OCI-LY3 (cell line): ENCODE measurements around the gene SLCO2A1.

Source experiments
- H2AFZ ChIP-seq: fragments of 200-600, 300-600 bp; shearing (Covaris generic); 2 replicates; pipeline ENCODE4 v1.6.0; 2014; ENCODE audit warnings: antibody characterized with exemption, low read depth, low read length
- H3K27ac ChIP-seq: fragments of 200-600, 300-600 bp; sonication (generic); 2 replicates; pipeline ENCODE4 v1.5.1; 2014; ENCODE audit warnings: mild to moderate bottlenecking, low read length, moderate library complexity, mixed read lengths
- H3K27me3 ChIP-seq: fragments of 200-600, 300-600 bp; sonication (generic); 2 replicates; pipeline ENCODE4 v1.6.1; 2014; ENCODE audit warnings: low read depth, low read length, mixed read lengths
- H3K36me3 ChIP-seq: fragments of 200-600, 300-600 bp; sonication (generic); replicated peaks from 2 replicates; pipeline ENCODE3; 2014; ENCODE audit warnings: low read depth, low read length, mixed read lengths
- H3K4me1 ChIP-seq: fragments of 300-600, 200-600 bp; sonication (generic); 2 replicates; pipeline ENCODE4 v1.6.1; 2014; ENCODE audit warnings: low read length, mixed read lengths
- H3K4me2 ChIP-seq: fragments of 200-600, 300-600 bp; sonication (generic); 2 replicates; pipeline ENCODE4 v1.6.1; 2014; ENCODE audit warnings: low read length, mixed read lengths
- H3K4me3 ChIP-seq: fragments of 300-600, 200-600 bp; sonication (generic); 2 replicates; pipeline ENCODE4 v1.5.1; 2014; ENCODE audit warnings: antibody characterized with exemption, mild to moderate bottlenecking, low read length, moderate library complexity
- H3K79me2 ChIP-seq: fragments of 300-600, 200-600 bp; shearing (Covaris generic); 2 replicates; pipeline ENCODE4 v1.6.1; 2014; ENCODE audit warnings: mild to moderate bottlenecking, low read length, mixed read lengths
- H3K9ac ChIP-seq: fragments of 300-600, 200-600 bp; shearing (Covaris generic); 2 replicates; pipeline ENCODE4 v1.6.0; 2014; ENCODE audit warnings: mild to moderate bottlenecking, low read length, moderate library complexity
- H3K9me3 ChIP-seq: fragments of 200-600, 300-600 bp; shearing (Covaris generic); 2 replicates; pipeline ENCODE4 v1.6.1; 2014; ENCODE audit warnings: low read length, mixed read lengths; ENCODE audit not compliant: insufficient read depth
- H4K20me1 ChIP-seq: fragments of 200-600, 300-600 bp; sonication (generic); 2 replicates; pipeline ENCODE4 v1.6.1; 2016; ENCODE audit warnings: low read length, mixed read lengths; ENCODE audit not compliant: insufficient read depth
- CTCF ChIP-seq: fragments of 200-600, 300-600 bp; sonication (generic); IDR thresholded peaks from 2 replicates; pipeline ENCODE4 v1.5.1; 2014; ENCODE audit warnings: antibody characterized with exemption, low read length, low read depth
- EZH2phosphoT487 ChIP-seq: fragments of 200-600 bp; shearing (Covaris generic); IDR thresholded peaks from 2 replicates; pipeline ENCODE4 v1.6.1; 2018; ENCODE audit warnings: antibody characterized with exemption, mixed run types, low read depth

Gene SLCO2A1

GRCh38 chr3:133921592-133921991 is 108.1 kb downstream of the SLCO2A1 start:
- Histone ChIP-seq H3K27me3 (peaks cover 28% of the 10 kb centered on the region), H3K9me3 (no peaks in the 10 kb centered on the region), H3K9ac (no peak overlapping the region), H3K79me2 (no peaks in the 10 kb centered on the region), H3K4me2 (no peak overlapping the region), H3K36me3 (no peaks in the 10 kb centered on the region), H2AFZ (no peak overlapping the region), H4K20me1 (no peaks in the 10 kb centered on the region), H3K27ac (no peak overlapping the region), H3K4me1 (no peaks in the 10 kb centered on the region), H3K4me3 (no peak overlapping the region)
- TF ChIP-seq CTCF (no peak), EZH2phosphoT487 (no peak)

- no peak overlapping the region for H2AFZ ChIP-seq
Measured at GRCh38 chr3:133917144-133917543, 112.6 kb downstream of the SLCO2A1 start.

GRCh38 chr3:133915685-133916658 is 113.8 kb downstream of the SLCO2A1 start:
- TF ChIP-seq CTCF: no peak
- TF ChIP-seq EZH2phosphoT487: no peak

More at GRCh38 chr3:133917144-133917543, 112.6 kb downstream of the SLCO2A1 start:
- TF ChIP-seq EZH2phosphoT487 (no peak), CTCF (no peak)
- Histone ChIP-seq H3K27ac (no peak overlapping the region), H3K36me3 (no peaks in the 10 kb centered on the region), H3K4me1 (no peaks in the 10 kb centered on the region), H3K4me3 (no peak overlapping the region), H3K9ac (no peak overlapping the region), H3K79me2 (no peaks in the 10 kb centered on the region), H3K27me3 (peaks cover 45% of the 10 kb centered on the region), H3K9me3 (no peaks in the 10 kb centered on the region), H3K4me2 (no peak overlapping the region), H4K20me1 (no peaks in the 10 kb centered on the region)

DNA sequence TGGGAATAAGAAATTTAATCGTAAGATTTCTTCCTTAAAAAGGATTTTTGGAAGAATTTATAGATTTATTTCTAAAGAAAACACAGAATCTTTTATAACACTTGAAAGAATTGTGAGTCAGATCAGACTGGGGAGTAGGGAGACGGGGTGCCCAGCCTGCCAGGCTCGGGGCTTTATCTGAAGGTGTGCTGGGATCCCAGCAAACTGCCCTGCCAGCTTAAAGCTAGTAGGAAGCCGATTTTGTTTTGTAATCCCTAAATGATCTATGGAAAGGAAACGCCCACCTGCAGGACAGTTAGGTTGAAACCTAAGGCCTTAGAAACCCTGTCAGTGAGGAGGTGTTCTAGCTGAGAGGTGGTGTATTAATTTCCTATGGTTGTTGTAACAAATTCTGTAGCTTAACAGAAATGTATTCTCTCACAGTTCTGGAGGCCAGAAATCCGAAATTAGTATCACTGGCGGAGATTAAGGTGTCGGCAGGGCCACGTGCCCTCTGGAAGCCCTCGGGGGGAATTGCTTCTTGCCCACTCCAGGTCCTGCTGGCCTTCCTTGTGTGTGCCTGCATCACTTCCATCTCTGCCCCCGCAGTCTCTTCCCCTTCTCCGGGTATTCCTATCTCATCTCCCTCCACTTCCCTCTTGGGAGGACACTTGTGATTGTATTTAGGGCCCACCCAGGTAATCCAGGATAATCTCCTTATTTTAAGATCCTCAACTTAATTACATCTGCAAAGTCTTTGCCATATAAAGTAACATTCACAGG is 114.7 kb downstream of the SLCO2A1 start:
- Histone ChIP-seq H3K4me1 (no peaks in the 10 kb centered on the region), H3K4me3 (no peak overlapping the region), H3K27me3 (peaks cover 46% of the 10 kb centered on the region), H3K9ac (no peak overlapping the region), H3K4me2 (no peak overlapping the region), H4K20me1 (no peaks in the 10 kb centered on the region), H2AFZ (no peak overlapping the region), H3K36me3 (no peaks in the 10 kb centered on the region), H3K9me3 (no peaks in the 10 kb centered on the region; the same call in 1 of the 2 replicates), H3K27ac (no peak overlapping the region), H3K79me2 (no peaks in the 10 kb centered on the region)
- no peak for TF ChIP-seq CTCF
- no peak for TF ChIP-seq EZH2phosphoT487

More at GRCh38 chr3:133915685-133916658, 113.8 kb downstream of the SLCO2A1 start:
- no peaks in the 10 kb centered on the region for H4K20me1 ChIP-seq
- no peaks in the 10 kb centered on the region; the same call in 1 of the 2 replicates for H3K9me3 ChIP-seq
- no peak overlapping the region for H3K9ac ChIP-seq
- H3K4me3 ChIP-seq: no peak overlapping the region
- H3K27me3 ChIP-seq: peaks cover 46% of the 10 kb centered on the region
- H3K4me2 ChIP-seq: no peak overlapping the region
- no peaks in the 10 kb centered on the region for H3K36me3 ChIP-seq
- H3K4me1 ChIP-seq: no peaks in the 10 kb centered on the region
- no peak overlapping the region for H3K27ac ChIP-seq
- H3K79me2 ChIP-seq: no peaks in the 10 kb centered on the region
- no peak overlapping the region for H2AFZ ChIP-seq
